OCI-LY3 (cell line): ENCODE results near the gene GRIN3A.

Source experiments
- H2AFZ ChIP-seq: fragments of 200-600, 300-600 bp; shearing (Covaris generic); 2 replicates; pipeline ENCODE4 v1.6.0; 2014; ENCODE audit warnings: antibody characterized with exemption, low read depth, low read length
- H3K27ac ChIP-seq: fragments of 200-600, 300-600 bp; sonication (generic); 2 replicates; pipeline ENCODE4 v1.5.1; 2014; ENCODE audit warnings: mild to moderate bottlenecking, low read length, moderate library complexity, mixed read lengths
- H3K27me3 ChIP-seq: fragments of 200-600, 300-600 bp; sonication (generic); 2 replicates; pipeline ENCODE4 v1.6.1; 2014; ENCODE audit warnings: low read depth, low read length, mixed read lengths
- H3K36me3 ChIP-seq: fragments of 200-600, 300-600 bp; sonication (generic); replicated peaks from 2 replicates; pipeline ENCODE3; 2014; ENCODE audit warnings: low read depth, low read length, mixed read lengths
- H3K4me1 ChIP-seq: fragments of 300-600, 200-600 bp; sonication (generic); 2 replicates; pipeline ENCODE4 v1.6.1; 2014; ENCODE audit warnings: low read length, mixed read lengths
- H3K4me2 ChIP-seq: fragments of 200-600, 300-600 bp; sonication (generic); 2 replicates; pipeline ENCODE4 v1.6.1; 2014; ENCODE audit warnings: low read length, mixed read lengths
- H3K4me3 ChIP-seq: fragments of 300-600, 200-600 bp; sonication (generic); 2 replicates; pipeline ENCODE4 v1.5.1; 2014; ENCODE audit warnings: antibody characterized with exemption, mild to moderate bottlenecking, low read length, moderate library complexity
- H3K79me2 ChIP-seq: fragments of 300-600, 200-600 bp; shearing (Covaris generic); 2 replicates; pipeline ENCODE4 v1.6.1; 2014; ENCODE audit warnings: mild to moderate bottlenecking, low read length, mixed read lengths
- H3K9ac ChIP-seq: fragments of 300-600, 200-600 bp; shearing (Covaris generic); 2 replicates; pipeline ENCODE4 v1.6.0; 2014; ENCODE audit warnings: mild to moderate bottlenecking, low read length, moderate library complexity
- H3K9me3 ChIP-seq: fragments of 200-600, 300-600 bp; shearing (Covaris generic); 2 replicates; pipeline ENCODE4 v1.6.1; 2014; ENCODE audit warnings: low read length, mixed read lengths; ENCODE audit not compliant: insufficient read depth
- H4K20me1 ChIP-seq: fragments of 200-600, 300-600 bp; sonication (generic); 2 replicates; pipeline ENCODE4 v1.6.1; 2016; ENCODE audit warnings: low read length, mixed read lengths; ENCODE audit not compliant: insufficient read depth
- EZH2phosphoT487 ChIP-seq: fragments of 200-600 bp; shearing (Covaris generic); IDR thresholded peaks from 2 replicates; pipeline ENCODE4 v1.6.1; 2018; ENCODE audit warnings: antibody characterized with exemption, mixed run types, low read depth
- TF ChIP-seq, protein P1 (sequence below): fragments of 200-600, 300-600 bp; sonication (generic); IDR thresholded peaks from 2 replicates; pipeline ENCODE4 v1.5.1; 2014; ENCODE audit warnings: antibody characterized with exemption, low read length, low read depth

Gene GRIN3A

DNA sequence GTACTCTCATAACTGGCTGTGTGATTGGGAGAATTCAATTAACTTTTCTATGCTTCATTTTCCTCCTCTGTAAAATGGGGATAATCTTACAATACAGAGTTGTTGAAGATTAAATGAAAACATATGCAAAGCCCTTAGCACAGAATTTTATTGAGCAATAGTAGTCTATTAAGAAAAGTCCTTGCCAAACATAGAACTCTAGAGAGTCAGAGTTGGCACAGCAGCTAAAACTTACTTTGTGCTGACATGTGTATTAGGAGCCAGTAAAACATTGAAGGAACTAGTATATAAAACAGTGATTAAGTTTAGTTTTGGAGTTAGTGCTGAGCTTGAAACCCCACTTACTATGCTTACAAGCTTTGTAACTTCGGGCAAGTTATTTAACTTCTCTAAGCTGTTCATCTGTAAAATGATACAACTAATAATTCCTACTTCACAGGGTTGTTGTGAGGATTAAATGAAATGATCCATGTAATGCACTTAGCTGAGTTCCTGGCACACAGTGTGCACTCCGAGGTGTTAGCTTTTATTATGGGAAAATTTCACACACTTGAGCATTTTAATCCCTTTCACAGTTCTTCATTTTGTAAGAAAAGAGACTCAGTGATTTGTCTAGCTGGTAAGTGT, 20.0 kb upstream of the GRIN3A start:
- Histone ChIP-seq H2AFZ (no peak overlapping the region), H4K20me1 (no peaks in the 10 kb centered on the region), H3K9me3 (no peaks in the 10 kb centered on the region), H3K79me2 (no peaks in the 10 kb centered on the region), H3K27me3 (no peaks in the 10 kb centered on the region), H3K4me1 (no peaks in the 10 kb centered on the region), H3K36me3 (no peaks in the 10 kb centered on the region), H3K4me3 (no peak overlapping the region), H3K9ac (no peak overlapping the region), H3K27ac (no peak overlapping the region), H3K4me2 (no peak overlapping the region)
- TF ChIP-seq, protein P1, sequence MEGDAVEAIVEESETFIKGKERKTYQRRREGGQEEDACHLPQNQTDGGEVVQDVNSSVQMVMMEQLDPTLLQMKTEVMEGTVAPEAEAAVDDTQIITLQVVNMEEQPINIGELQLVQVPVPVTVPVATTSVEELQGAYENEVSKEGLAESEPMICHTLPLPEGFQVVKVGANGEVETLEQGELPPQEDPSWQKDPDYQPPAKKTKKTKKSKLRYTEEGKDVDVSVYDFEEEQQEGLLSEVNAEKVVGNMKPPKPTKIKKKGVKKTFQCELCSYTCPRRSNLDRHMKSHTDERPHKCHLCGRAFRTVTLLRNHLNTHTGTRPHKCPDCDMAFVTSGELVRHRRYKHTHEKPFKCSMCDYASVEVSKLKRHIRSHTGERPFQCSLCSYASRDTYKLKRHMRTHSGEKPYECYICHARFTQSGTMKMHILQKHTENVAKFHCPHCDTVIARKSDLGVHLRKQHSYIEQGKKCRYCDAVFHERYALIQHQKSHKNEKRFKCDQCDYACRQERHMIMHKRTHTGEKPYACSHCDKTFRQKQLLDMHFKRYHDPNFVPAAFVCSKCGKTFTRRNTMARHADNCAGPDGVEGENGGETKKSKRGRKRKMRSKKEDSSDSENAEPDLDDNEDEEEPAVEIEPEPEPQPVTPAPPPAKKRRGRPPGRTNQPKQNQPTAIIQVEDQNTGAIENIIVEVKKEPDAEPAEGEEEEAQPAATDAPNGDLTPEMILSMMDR, result no peak
- TF ChIP-seq EZH2phosphoT487, result no peak

DNA sequence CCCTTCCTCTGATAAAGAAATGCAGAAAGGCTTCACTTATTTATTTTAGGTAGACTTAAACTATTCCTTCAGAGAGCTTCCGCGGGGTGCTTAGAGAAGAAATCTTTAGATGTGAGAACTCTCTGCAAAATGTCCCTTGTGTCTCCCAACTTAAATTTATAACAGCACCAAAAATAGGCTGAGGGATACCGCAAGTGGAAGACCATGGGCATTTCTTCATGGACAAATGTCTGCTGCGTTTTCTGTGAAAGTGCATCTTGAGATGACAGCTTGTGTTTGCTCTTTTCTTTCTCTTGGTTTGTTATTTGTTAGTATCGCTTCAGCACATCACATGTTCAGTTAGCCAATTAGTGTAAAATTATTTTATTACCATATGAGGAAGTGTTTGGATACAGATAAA, 15.3 kb upstream of the GRIN3A start:
- no peak overlapping the region for H2AFZ ChIP-seq
- H3K4me3 ChIP-seq, result no peak overlapping the region

DNA sequence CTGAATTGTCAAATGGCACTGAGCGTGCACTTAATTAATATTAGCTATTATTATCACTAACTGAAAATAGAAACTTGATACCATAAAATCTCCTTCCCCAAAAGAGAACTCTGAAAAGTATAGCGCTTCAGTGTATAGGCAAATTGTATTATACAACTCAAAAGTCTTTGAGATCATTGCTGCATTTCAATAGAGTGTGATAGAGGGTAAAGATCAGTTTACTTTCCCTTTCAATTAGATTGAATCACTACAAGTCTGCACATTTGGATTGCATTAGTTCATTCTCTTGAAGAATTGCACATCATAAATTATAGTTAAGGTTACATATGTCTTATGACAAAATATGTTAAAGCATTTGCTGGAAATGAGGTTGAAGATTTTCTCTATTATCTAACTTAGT, 13.4 kb upstream of the GRIN3A start:
- Histone ChIP-seq H3K27ac (no peak overlapping the region), H3K9me3 (no peaks in the 10 kb centered on the region)

More for the DNA sequence above, 15.3 kb upstream of the GRIN3A start:
- Histone ChIP-seq H3K4me1 (no peaks in the 10 kb centered on the region), H3K4me2 (no peak overlapping the region), H3K27me3 (no peaks in the 10 kb centered on the region), H3K27ac (no peak overlapping the region), H3K36me3 (no peaks in the 10 kb centered on the region), H3K79me2 (no peaks in the 10 kb centered on the region), H4K20me1 (no peaks in the 10 kb centered on the region), H3K9ac (no peak overlapping the region), H3K9me3 (no peaks in the 10 kb centered on the region)
- TF ChIP-seq, protein P1, result no peak
- no peak for TF ChIP-seq EZH2phosphoT487

DNA sequence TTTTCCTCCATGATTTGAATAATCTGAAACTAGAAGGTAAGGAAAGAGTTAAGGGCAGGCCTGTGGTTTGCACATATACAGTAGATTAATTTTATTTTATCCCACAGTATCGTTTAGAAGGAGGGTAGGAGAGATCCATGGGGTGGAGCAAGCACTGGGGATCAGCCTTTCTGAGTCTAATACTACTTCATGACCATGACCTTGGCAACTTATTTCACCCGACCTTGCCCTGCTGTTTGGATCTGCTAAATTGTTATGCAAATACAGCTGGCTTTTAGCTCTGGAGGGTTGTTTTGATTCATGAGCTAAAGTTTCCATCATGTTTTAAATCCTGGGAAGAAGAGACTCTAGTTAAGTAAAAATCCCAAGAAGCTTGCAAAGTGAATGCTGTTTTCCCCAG, 864 bp upstream of the GRIN3A start:
- Histone ChIP-seq H4K20me1 (no peaks in the 10 kb centered on the region), H3K9ac (no peak overlapping the region), H3K4me3 (no peak overlapping the region), H2AFZ (no peak overlapping the region), H3K27me3 (peaks cover 3% of the 10 kb centered on the region), H3K4me1 (no peaks in the 10 kb centered on the region; the same call in 1 of the 2 replicates), H3K9me3 (no peaks in the 10 kb centered on the region), H3K4me2 (no peak overlapping the region), H3K27ac (no peak overlapping the region), H3K79me2 (no peaks in the 10 kb centered on the region), H3K36me3 (no peaks in the 10 kb centered on the region)
- TF ChIP-seq, protein P1, result no peak
- TF ChIP-seq EZH2phosphoT487, result no peak

More for the DNA sequence above, 13.4 kb upstream of the GRIN3A start:
- H3K36me3 ChIP-seq, result no peaks in the 10 kb centered on the region
- H3K27me3 ChIP-seq, result no peaks in the 10 kb centered on the region
- no peak overlapping the region for H2AFZ ChIP-seq
- H3K4me2 ChIP-seq, result no peak overlapping the region
- no peak overlapping the region for H3K4me3 ChIP-seq
- no peaks in the 10 kb centered on the region for H3K79me2 ChIP-seq
- TF ChIP-seq, protein P1, result no peak
- TF ChIP-seq EZH2phosphoT487, result no peak
- no peak overlapping the region for H3K9ac ChIP-seq
- H4K20me1 ChIP-seq, result no peaks in the 10 kb centered on the region
- no peaks in the 10 kb centered on the region for H3K4me1 ChIP-seq
